K562 (cell line): Measurements from ENCODE around the gene JAKMIP1. TPM values are rescaled to one million over a fixed set of nuclear protein-coding genes. Genes with fewer than 3 reads are reported as not detected.

Experiments used
- ATAC-seq: fragments of 200-7000 bp; cut with Tn5 transposase; 3 replicates; pipeline ENCODE4 v1.9.1; 2020; ENCODE audit warnings: moderate library complexity
- BruUV-seq: library from RNA; stranded (reverse); fragments of 400-500 nt; replicated peaks from 2 replicates; lab custom pipeline; 2021; lab: Mats Ljungman, UMichigan
- CTCF ChIA-PET: fragments of 300-600 bp; formaldehyde crosslinking; extraction: SDS; loops from one replicate; lab custom pipeline; 2021; ENCODE audit warnings: low intra/inter-chr PET ratio; lab: Yijun Ruan, JAX
- POLR2A ChIA-PET: fragments of 300-600, 350-650 bp; sonication (Branson Sonifier 250); formaldehyde crosslinking; extraction: SDS; loops from one replicate; lab custom pipeline; 2021; ENCODE audit warnings: antibody characterized with exemption, inconsistent platforms; lab: Yijun Ruan, JAX
- DNase-seq, 4 experiments: peaks; one replicate each; pipeline versions ENCODE4 v3.0.0 to v3.0.0-alpha.2; 2011 to 2018; ENCODE audit warnings: low spot score in 3 of 4, mixed read lengths in 3 of 4; ENCODE audit errors: extremely low read depth in 1 of 4
- FAIRE-seq: peaks from 2 replicates; lab custom pipeline; 2011; peaks lifted over from hg19 to GRCh38; lab: Jason Lieb, UNC
- H2AFZ ChIP-seq: 2 replicates; pipeline ENCODE4 v1.6.0; 2011; ENCODE audit warnings: low read depth, low read length, control low read depth, inconsistent platforms
- H3K27ac ChIP-seq: fragments of 200-600 bp; 3 replicates; pipeline ENCODE4 v1.8.0; 2011; ENCODE audit warnings: low read depth, mild to moderate bottlenecking, control low read depth, inconsistent platforms, low read length, moderate library complexity, mixed read lengths; ENCODE audit errors: extremely low read depth
- H3K27me3 ChIP-seq, 2 experiments: fragments of 300-600 bp in 1 of 2; 2 replicates in 1 of 2; 3 replicates in 1 of 2; pipeline versions ENCODE4 v1.6.0 to v1.8.0; 2011; ENCODE audit warnings: inconsistent platforms in 2 of 2, low read length in 2 of 2, mild to moderate bottlenecking in 1 of 2, mixed read lengths in 1 of 2, moderate library complexity in 1 of 2; ENCODE audit not compliant: control insufficient read depth in 2 of 2, insufficient read depth in 2 of 2
- H3K36me3 ChIP-seq: fragments of 300-600 bp; 3 replicates; pipeline ENCODE4 v1.8.0; 2011; ENCODE audit warnings: mild to moderate bottlenecking, low read length, inconsistent platforms; ENCODE audit not compliant: control insufficient read depth, insufficient read depth
- H3K4me1 ChIP-seq, 2 experiments: fragments of 200-600 bp in 1 of 2; replicated peaks in 1 of 2; 2 replicates in 1 of 2; 3 replicates in 1 of 2; pipeline versions ENCODE4 v1.5.1 to v1.8.0; 2011; ENCODE audit warnings: inconsistent platforms in 2 of 2, low read length in 2 of 2, mild to moderate bottlenecking in 1 of 2, mixed read lengths in 1 of 2, moderate library complexity in 1 of 2; ENCODE audit not compliant: control insufficient read depth in 2 of 2, insufficient read depth in 2 of 2
- H3K4me2 ChIP-seq: 2 replicates; pipeline ENCODE4 v1.6.1; 2011; ENCODE audit warnings: low read length, control low read depth, inconsistent platforms, mixed read lengths; ENCODE audit not compliant: insufficient read depth
- H3K4me3 ChIP-seq: fragments of 200-600 bp; sonication (generic), shearing (Covaris generic); 2 replicates; pipeline ENCODE4 v1.5.1; 2016; ENCODE audit warnings: control low read depth, inconsistent platforms
- H3K79me2 ChIP-seq: fragments of 200-600 bp; 3 replicates; pipeline ENCODE4 v1.8.0; 2011; ENCODE audit warnings: low read length, inconsistent platforms; ENCODE audit not compliant: control insufficient read depth, insufficient read depth
- H3K9ac ChIP-seq, 2 experiments: 2 replicates each; pipeline versions ENCODE4 v1.6.0 to v1.6.1; 2011; ENCODE audit warnings: low read depth in 2 of 2, low read length in 2 of 2, control low read depth in 1 of 2, inconsistent platforms in 1 of 2, mild to moderate bottlenecking in 1 of 2, mixed read lengths in 1 of 2; ENCODE audit not compliant: insufficient read depth in 1 of 2
- H3K9me1 ChIP-seq: one replicate; pipeline ENCODE4 v1.6.0; 2011; ENCODE audit warnings: inconsistent platforms, mild to moderate bottlenecking, low read length, moderate library complexity; ENCODE audit not compliant: control insufficient read depth, insufficient read depth
- H3K9me3 ChIP-seq: replicated peaks from 2 replicates; pipeline ENCODE4 v1.5.1; 2011; ENCODE audit warnings: low read depth, low read length, inconsistent platforms; ENCODE audit not compliant: control insufficient read depth, insufficient read depth
- H4K20me1 ChIP-seq: replicated peaks from 2 replicates; pipeline ENCODE4 v1.6.1; 2011; ENCODE audit warnings: low read length, inconsistent platforms, mixed read lengths; ENCODE audit not compliant: control insufficient read depth, insufficient read depth
- CBFA2T2 ChIP-seq: fragments of 450-650 bp; conservative IDR thresholded peaks from 2 replicates; pipeline ENCODE4 v1.6.1; 2017; ENCODE audit warnings: mild to moderate bottlenecking
- E2F1 ChIP-seq: sonication (generic); formaldehyde crosslinking; IDR thresholded peaks from 2 replicates; pipeline ENCODE4 v1.8.1; 2023; ENCODE audit warnings: mild to moderate bottlenecking, missing genetic modification reagents, moderate library complexity
- GATAD2A ChIP-seq: fragments of 450-650 bp; IDR thresholded peaks from 2 replicates; pipeline ENCODE4 v1.6.1; 2017
- HLTF ChIP-seq: fragments of 450-650 bp; IDR thresholded peaks from 2 replicates; pipeline ENCODE4 v1.6.1; 2016
- KAT8 ChIP-seq: fragments of 450-650 bp; IDR thresholded peaks from 2 replicates; pipeline ENCODE4 v1.6.1; 2016; ENCODE audit warnings: low read depth, mild to moderate bottlenecking
- KHSRP ChIP-seq: fragments of 450-650 bp; IDR thresholded peaks from 2 replicates; pipeline ENCODE4 v1.6.1; 2017
- NBN ChIP-seq: fragments of 450-650 bp; IDR thresholded peaks from 2 replicates; pipeline ENCODE4 v1.6.1; 2016; ENCODE audit warnings: low read depth, mild to moderate bottlenecking
- NR0B1 ChIP-seq: fragments of 450-650 bp; IDR thresholded peaks from one replicate; pipeline ENCODE4 v1.6.1; 2018; ENCODE audit warnings: mild to moderate bottlenecking, moderate library complexity; ENCODE audit not compliant: partially characterized antibody
- NR2C2 ChIP-seq, 2 experiments: fragments of 200-800 bp in 1 of 2; sonication (Bioruptor generic) in 1 of 2; sonication (generic) in 1 of 2; formaldehyde crosslinking in 1 of 2; IDR thresholded peaks; 2 replicates each; pipeline versions ENCODE4 v1.6.1 to v1.8.0; 2016 to 2022; ENCODE audit warnings: mild to moderate bottlenecking in 1 of 2, missing compliant biosample characterization in 1 of 2, missing genetic modification characterization in 1 of 2, missing genetic modification reagents in 1 of 2
- RHOXF2B ChIP-seq: fragments of 250-450 bp; sonication (Bioruptor Pico); conservative IDR thresholded peaks from 2 replicates; pipeline ENCODE4 v1.5.1; 2021
- TCF3 ChIP-seq: sonication (generic); formaldehyde crosslinking; IDR thresholded peaks from 2 replicates; pipeline ENCODE4 v1.4.0; 2020; ENCODE audit warnings: mild to moderate bottlenecking, missing genetic modification reagents
- ZBTB2 ChIP-seq: fragments of 450-650 bp; IDR thresholded peaks from 2 replicates; pipeline ENCODE4 v1.6.1; 2016; ENCODE audit warnings: antibody characterized with exemption
- ZKSCAN8 ChIP-seq: fragments of 200-800 bp; sonication (Bioruptor generic); IDR thresholded peaks from 2 replicates; pipeline ENCODE4 v1.6.1; 2016; ENCODE audit warnings: missing genetic modification characterization, missing compliant biosample characterization
- ZNF444 ChIP-seq: fragments of 250-450 bp; sonication (Bioruptor Pico); IDR thresholded peaks from 2 replicates; pipeline ENCODE4 v1.4.0; 2020; ENCODE audit warnings: mild to moderate bottlenecking, moderate library complexity
- ZNF717 ChIP-seq: fragments of 250-450 bp; sonication (Bioruptor Pico); IDR thresholded peaks from 2 replicates; pipeline ENCODE4 v1.5.0; 2021
- WGBS: fragments of 100-300 bp; shearing (Covaris generic); methylation state at CpG from one replicate; pipeline ENCODE4 v1.1.6; 2016; ENCODE audit warnings: low coverage, mixed read lengths; ENCODE audit not compliant: insufficient coverage; ENCODE audit errors: missing lambda C conversion rate; 5-methylcytosine and 5-hydroxymethylcytosine counted together
- in situ Hi-C: fragments of 300-500 bp; cut with MboI; formaldehyde crosslinking; loops from 4 replicates; pipeline ENCODE4 v1.15.0; 2018; ENCODE audit warnings: inconsistent platforms, mixed read lengths
- intact Hi-C: fragments of 100-400 bp; cut with micrococcal nuclease; formaldehyde crosslinking; loops from 2 replicates; pipeline ENCODE4 v1.14.2; 2022
- polyA plus RNA-seq, 8 experiments: library from polyadenylated mRNA; depleted of rRNA in 4 of 8; stranded (reverse) in 5 of 8; unstranded in 3 of 8; fragments of >200 nt; fragmentation: Nextera tagmentation in 2 of 8; fragmentation: Illumina TruSeq in 1 of 8; extraction: Ambion mirVana in 2 of 8; extraction: Trizol in 1 of 8; gene quantifications; 2 replicates each; pipeline versions ENCODE4 v1.2.1 to v1.2.3, GENCODE V29; 2011 to 2014; ENCODE audit warnings: inconsistent platforms in 1 of 8, missing spikeins in 1 of 8
- total RNA-seq, 7 experiments: library from RNA; depleted of rRNA in 6 of 7; stranded (reverse); fragments of >200 nt in 6 of 7; fragmentation: Illumina TruSeq in 2 of 7; extraction: Trizol in 2 of 7; gene quantifications; 2 replicates each; pipeline versions ENCODE4 v1.2.1 to v1.2.3, GENCODE V29; 2011 to 2021; ENCODE audit warnings: low replicate concordance in 1 of 7
- TF ChIP-seq, protein P1 (sequence below): fragments of 450-650 bp; IDR thresholded peaks from 2 replicates; pipeline ENCODE4 v1.6.1; 2016

JAKMIP1 gene
- total and polyA plus RNA-seq, 9 of the 15 experiments (the other 6 are each of a cell fraction or from before 2014, with no cell fraction given), result not detected

DNA sequence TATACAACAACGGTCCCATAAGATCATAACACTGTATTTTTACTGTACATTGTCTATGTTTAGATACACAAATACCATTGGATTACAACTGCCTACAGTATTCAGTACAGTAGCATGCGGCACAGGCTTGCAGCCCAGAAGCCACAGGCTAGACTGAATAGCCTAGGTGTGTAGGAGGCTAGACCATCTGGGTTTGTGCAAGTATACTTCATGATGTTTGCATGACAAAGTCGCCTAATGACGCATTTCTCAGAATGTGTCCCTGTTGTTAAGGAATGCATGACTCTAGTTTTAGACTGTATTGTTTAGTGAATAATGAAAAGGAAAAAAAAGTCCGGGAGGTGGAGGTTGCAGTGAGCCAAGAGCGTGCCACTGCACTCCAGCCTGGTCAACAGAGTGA lies 125.6 kb downstream of the JAKMIP1 start:
- in situ Hi-C loops, result no loop called here
- intact Hi-C loops, result no loop called here
- CTCF ChIA-PET, result no interaction called here

More for the DNA sequence above, 125.6 kb downstream of the JAKMIP1 start:
- WGBS, result 2% methylated on average over 5 of the region's 6 CpGs
- H3K4me1 ChIP-seq, result no peaks in the 10 kb centered on the region
- H3K9me3 ChIP-seq, result no peaks in the 10 kb centered on the region
- no peak overlapping the region for H2AFZ ChIP-seq
- H3K36me3 ChIP-seq, result no peaks in the 10 kb centered on the region
- no peak for ATAC-seq
- TF ChIP-seq ZNF717 (CRISPR knock-in tag) (no peak), ZKSCAN8 (CRISPR knock-in tag) (no peak), NR0B1 (no peak), TCF3 (CRISPR knock-in tag) (no peak), GATAD2A (no peak), ZBTB2 (no peak), ZNF444 (no peak), E2F1 (CRISPR knock-in tag) (no peak), HLTF (no peak), KAT8 (no peak), KHSRP (no peak), CBFA2T2 (no peak), NBN (no peak), NR2C2 (CRISPR knock-in tag; IDR thresholded peaks at IDR 0.05) (no peak), NR2C2 (tag; IDR thresholded peaks at IDR 0.05) (no peak), RHOXF2B (no peak)
- TF ChIP-seq, protein P1, sequence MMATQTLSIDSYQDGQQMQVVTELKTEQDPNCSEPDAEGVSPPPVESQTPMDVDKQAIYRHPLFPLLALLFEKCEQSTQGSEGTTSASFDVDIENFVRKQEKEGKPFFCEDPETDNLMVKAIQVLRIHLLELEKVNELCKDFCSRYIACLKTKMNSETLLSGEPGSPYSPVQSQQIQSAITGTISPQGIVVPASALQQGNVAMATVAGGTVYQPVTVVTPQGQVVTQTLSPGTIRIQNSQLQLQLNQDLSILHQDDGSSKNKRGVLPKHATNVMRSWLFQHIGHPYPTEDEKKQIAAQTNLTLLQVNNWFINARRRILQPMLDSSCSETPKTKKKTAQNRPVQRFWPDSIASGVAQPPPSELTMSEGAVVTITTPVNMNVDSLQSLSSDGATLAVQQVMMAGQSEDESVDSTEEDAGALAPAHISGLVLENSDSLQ, result no peak
- no TSS peak for BruUV-seq
- no peak overlapping the region for H3K4me2 ChIP-seq
- FAIRE-seq, result no peak
- H3K9ac ChIP-seq, result no peak overlapping the region
- H3K27me3 ChIP-seq, result peaks cover 0 to 26% of the 10 kb centered on the region in 2 experiments; a peak in 2 of 5 replicates
- no peak for DNase-seq
- H3K79me2 ChIP-seq, result no peaks in the 10 kb centered on the region
- H4K20me1 ChIP-seq, result no peaks in the 10 kb centered on the region; the same call in 1 of the 2 replicates
- H3K9me1 ChIP-seq, result no peaks in the 10 kb centered on the region
- no peak overlapping the region for H3K4me3 ChIP-seq
- POLR2A ChIA-PET, result no interaction called here
- no peak overlapping the region for H3K27ac ChIP-seq
